ENCODE data around the gene FOXN1.

The FOXN1 gene

DNA sequence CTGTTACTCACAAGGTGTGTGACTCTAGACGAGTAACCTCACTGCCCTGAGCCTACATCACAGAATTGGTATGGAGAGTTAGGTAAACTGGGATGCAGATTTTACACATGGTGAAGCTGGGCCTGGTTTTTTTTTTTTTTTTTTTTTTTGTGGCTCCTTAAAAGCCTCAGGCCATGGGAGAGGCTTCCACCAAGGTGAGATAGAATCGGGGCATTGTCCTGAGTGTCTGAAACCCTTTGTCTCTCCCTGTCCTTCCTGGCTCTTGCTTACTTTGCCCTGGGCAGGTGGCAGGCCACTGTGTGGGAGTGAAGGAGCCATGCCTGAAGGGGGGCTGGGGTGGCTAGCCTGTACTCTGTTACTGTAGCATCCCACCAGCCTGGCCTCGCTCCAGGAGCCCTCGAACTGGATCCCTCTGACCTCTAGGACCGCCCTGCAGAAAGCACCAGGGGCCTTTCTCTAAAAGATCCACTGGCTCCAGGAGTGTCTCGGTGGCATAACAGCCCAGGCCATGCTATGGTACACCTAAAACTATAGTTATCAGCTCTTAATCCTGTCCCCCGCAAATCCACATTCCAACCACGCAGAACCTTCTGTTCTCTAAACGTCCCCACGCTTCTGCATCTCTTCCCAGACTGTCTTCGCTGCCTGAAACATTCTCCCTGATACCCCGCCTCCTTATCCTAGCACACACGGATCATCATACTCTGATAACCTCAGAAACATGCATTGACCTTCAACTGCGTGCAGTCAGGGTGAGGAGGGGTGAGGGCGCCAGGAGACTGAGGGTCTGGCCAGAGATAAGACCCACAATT lies 34.4 kb upstream of the FOXN1 start:
- Mint-ChIP-seq H3K27ac (no peak overlapping the region), H3K9me3 (no peaks in the 10 kb centered on the region), H3K36me3 (ENCODE audit: low read depth) (no peaks in the 10 kb centered on the region), H3K4me3 (no peak overlapping the region), H3K4me1 (peaks cover 16% of the 10 kb centered on the region), H3K27me3 (ENCODE audit: low read depth) (peaks cover 9% of the 10 kb centered on the region)
- no peak for TF ChIP-seq CTCF (IDR thresholded peaks at IDR 0.05; ENCODE audit: unreplicated experiment in 3 of 3)

DNA sequence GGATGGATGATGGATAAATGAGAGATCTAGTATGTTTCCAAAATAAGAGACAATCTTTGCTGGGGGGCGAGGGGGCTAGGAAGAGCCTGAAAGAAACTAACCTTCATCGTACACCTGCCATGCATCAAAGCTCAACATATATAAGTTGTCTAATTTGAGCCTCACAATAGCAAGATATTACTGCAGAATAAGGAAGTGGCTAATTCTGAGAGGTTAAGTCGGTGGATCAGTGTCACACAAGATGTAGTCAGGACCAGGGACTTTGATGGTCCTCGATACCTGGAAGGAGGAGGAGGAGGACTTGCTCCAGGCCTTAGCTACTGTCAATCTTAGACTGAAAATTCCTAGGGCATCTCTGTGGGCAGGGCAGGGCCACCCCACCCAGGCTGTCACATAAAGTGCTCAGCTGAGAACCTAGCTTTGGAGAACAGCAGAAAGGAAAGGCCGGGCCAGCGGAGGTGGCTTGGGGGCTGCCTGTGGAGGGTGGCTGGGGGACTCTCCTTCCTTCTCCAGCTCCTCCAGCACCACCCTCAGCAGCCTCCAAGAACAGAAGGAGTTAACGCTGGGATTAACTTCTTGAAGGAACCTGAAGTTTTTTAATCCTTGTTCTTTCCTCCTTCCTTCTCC lies 33.2 kb upstream of the FOXN1 start:
- no peaks in the 10 kb centered on the region for H3K36me3 Mint-ChIP-seq (ENCODE audit: low read depth)
- TF ChIP-seq CTCF (IDR thresholded peaks at IDR 0.05; ENCODE audit: unreplicated experiment in 3 of 3) = no peak
- H3K4me3 Mint-ChIP-seq = no peak overlapping the region
- H3K4me1 Mint-ChIP-seq = peaks cover 16% of the 10 kb centered on the region
- H3K9me3 Mint-ChIP-seq = no peaks in the 10 kb centered on the region
- peaks cover 9% of the 10 kb centered on the region for H3K27me3 Mint-ChIP-seq (ENCODE audit: low read depth)
- no peak overlapping the region for H3K27ac Mint-ChIP-seq

DNA sequence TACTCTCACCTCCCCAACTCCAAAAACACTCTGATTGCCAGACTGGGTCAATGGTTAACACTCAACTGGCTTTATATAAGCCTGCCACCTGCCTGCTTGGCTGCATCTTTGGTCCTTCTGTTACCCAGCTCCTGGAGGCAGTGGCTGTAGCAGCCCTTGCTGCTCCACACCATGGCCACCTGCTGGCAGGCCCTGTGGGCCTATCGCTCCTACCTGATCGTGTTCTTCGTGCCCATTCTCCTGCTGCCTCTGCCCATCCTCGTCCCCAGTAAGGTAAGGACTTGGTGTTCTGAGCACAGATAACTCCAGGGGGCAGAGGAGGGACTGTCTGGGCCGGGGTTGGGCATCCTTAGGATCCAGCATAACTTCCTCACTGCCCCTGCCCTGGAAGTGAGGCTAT lies 32.6 kb upstream of the FOXN1 start, which contains the start of gene SLC13A2:
TSS of gene SLC13A2 (plus strand) at position 103 of the 400 bp plus-strand sequence. CDS start at position 172, 69 bp downstream.
- Mint-ChIP-seq H3K9me3 (no peaks in the 10 kb centered on the region), H3K27me3 (ENCODE audit: low read depth) (peaks cover 9% of the 10 kb centered on the region), H3K36me3 (ENCODE audit: low read depth) (no peaks in the 10 kb centered on the region), H3K4me1 (peaks cover 14% of the 10 kb centered on the region), H3K27ac (no peak within 1 kb of the TSS), H3K4me3 (no peak within 1 kb of the TSS)
- peak in 1 of 3 experiments; percentile 6 for TF ChIP-seq CTCF (IDR thresholded peaks at IDR 0.05; ENCODE audit: unreplicated experiment in 3 of 3)

DNA sequence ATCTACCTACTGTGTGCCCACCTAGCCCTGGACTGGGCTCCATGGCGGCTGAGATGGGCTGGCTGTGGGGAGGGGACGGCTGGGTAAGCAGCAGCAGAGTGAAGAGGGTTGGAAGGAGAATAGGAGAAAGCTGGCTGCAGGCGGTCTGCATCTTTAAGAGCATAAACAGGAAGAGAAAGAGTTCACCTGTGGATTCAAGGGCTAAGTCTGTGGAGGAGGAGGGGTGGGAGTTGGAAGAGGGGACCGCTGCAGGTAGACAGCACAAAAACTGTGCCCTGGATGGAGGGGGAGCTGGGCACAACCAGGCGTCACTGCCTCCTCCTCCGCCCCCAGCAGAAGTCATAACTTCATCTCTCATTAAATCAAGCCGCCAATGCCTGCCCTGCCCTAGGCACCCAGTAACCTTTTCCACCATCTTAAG lies 32.0 kb upstream of the FOXN1 start:
- Mint-ChIP-seq H3K27ac (no peak overlapping the region), H3K9me3 (no peaks in the 10 kb centered on the region), H3K4me3 (no peak overlapping the region), H3K27me3 (ENCODE audit: low read depth) (peaks cover 9% of the 10 kb centered on the region), H3K36me3 (ENCODE audit: low read depth) (no peaks in the 10 kb centered on the region), H3K4me1 (peaks cover 10% of the 10 kb centered on the region)
- TF ChIP-seq CTCF (IDR thresholded peaks at IDR 0.05; ENCODE audit: unreplicated experiment in 3 of 3) = no peak

DNA sequence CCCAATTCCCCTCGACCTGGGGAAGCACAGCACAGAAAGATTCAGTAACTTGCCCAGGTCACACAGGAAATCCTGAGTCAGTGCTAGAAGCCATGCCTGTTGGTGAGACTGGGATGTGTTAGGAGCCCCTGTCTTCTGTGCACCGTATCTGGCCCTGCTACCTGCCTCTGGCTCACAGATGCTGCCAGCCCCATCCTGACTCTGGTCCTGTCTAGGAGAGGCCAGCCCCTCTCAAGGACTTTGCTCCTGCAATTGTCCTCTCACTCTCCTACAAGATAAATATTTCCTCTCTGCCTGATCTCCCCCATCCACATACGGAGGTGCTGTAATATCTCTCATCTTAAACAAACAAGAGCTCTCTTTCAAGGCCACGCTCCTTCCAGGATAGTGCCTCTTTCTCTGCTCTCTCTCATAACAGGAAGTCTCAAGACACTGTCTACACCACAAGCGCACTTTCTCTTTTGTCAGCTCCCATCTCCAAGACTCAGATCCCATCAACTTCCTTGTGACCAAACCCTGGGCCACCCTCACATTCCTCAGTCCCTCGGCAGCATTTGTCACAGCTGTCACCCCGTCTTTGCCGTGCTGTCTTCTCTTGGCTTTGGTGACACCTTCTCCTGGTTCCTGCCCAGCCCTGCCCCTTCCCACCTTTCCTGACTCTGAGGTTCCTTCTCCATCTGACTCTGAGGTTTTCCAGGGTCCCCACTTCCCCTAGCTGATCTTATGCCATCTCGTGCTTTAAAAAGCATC lies 30.8 kb upstream of the FOXN1 start:
- TF ChIP-seq CTCF (IDR thresholded peaks at IDR 0.05; ENCODE audit: unreplicated experiment in 3 of 3) = no peak
- Mint-ChIP-seq H3K27ac (peak overlapping the region in 1 of 3 experiments; percentile 4), H3K4me3 (no peak overlapping the region), H3K4me1 (peaks cover 10% of the 10 kb centered on the region), H3K9me3 (no peaks in the 10 kb centered on the region), H3K36me3 (ENCODE audit: low read depth) (no peaks in the 10 kb centered on the region), H3K27me3 (ENCODE audit: low read depth) (peaks cover 13% of the 10 kb centered on the region)
